Pons (tissue), 1 donor: ENCODE data around the gene MYLK3.

Experiments used
- DNase-seq: peaks from one replicate; pipeline ENCODE4 v3.0.0-alpha.2; 2016; ENCODE audit warnings: low spot score

Gene MYLK3

DNA sequence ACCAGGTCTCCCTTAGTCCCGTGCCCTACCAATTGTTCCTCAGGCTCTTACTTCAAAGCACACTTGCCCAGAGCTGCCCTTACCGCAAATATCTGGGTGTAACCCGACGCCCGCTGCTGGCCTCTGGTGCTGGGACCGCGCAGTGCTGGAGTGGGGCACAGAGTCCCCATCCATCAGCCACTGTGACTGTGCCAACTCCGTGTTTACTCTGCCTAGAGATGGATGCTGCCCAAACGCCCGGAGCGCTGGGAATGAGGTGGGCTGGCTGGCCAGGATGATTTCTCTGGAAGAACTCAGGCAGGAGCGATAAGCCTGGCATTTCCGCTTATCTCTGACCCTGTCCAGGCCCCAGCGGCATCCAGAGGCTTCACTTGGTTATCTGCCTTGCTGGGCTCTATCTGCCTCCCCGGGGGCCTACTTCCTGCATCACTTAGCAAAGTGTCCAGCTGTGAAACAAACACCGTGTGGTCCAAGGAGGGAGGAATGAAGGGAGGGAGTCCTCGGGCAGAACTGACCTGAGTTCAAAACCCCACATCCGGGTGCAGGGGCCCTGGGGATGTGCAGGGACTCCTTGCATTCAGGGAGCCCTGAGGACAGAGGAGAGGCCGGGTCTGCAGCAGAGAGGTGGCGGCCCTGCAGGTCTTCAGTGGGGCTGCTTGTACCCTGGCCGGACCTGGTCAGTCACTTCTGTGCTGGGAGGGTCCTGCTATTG is 9.4 kb upstream of the MYLK3 start:
- no peak for DNase-seq

DNA sequence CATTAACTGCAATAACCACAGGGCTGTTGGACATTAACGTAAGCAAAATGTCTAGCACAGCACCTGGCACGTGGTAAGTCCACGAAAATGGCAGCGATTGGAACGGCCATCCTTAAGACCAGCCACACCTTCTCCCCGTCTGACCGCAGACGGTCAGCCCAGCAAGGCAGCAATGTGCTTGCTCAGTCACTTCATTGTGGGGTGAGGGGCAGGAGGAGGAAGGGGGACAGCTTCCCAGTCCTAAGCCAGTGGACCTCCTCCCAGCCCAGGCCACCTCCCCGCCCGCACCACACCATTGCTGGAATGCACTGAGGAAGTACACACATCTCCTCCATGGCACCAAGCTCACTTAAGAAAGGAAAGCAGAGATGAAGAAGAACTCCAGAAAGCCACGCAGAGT is 8.6 kb upstream of the MYLK3 start:
- DNase-seq, result no peak

DNA sequence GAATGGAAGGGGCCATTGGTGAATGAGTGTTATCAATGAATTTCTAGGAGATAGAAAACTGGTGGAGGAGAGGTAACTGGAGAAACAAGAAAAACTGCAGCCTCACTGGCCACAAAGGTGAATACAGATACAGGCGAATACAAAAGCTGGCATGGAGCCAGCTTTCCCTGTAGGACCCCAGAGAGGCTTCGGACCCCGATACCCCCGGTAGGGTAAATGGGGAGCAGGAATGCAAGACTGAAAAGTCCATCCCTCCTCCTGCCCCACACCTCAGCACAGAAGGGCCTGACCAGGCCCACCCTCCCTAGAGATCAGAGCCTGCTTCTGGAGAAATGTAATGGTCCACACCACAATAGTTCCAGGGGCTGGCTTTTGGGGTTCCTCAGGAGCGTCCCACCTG is 4.9 kb upstream of the MYLK3 start:
- DNase-seq, result no peak

DNA sequence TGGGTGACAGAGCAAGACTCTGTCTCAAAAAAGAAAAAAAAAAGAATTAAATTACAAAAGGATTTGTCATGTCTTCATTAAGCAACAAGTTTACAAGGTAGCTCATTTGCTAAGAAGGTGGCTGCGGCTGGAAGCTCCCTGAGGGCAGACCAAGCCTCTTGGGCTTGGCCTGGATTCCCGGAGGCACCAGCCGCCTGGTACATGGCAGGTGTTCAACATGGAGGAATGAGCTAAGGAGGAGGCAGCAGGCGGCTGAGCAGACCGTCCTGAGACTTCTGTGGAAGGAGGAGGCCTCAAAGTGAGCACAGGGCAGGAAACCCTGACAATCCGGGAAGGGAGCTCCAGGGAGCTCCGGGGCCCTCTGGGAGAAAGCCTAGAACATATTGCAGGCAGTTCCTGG is 3.2 kb upstream of the MYLK3 start:
- no peak for DNase-seq

DNA sequence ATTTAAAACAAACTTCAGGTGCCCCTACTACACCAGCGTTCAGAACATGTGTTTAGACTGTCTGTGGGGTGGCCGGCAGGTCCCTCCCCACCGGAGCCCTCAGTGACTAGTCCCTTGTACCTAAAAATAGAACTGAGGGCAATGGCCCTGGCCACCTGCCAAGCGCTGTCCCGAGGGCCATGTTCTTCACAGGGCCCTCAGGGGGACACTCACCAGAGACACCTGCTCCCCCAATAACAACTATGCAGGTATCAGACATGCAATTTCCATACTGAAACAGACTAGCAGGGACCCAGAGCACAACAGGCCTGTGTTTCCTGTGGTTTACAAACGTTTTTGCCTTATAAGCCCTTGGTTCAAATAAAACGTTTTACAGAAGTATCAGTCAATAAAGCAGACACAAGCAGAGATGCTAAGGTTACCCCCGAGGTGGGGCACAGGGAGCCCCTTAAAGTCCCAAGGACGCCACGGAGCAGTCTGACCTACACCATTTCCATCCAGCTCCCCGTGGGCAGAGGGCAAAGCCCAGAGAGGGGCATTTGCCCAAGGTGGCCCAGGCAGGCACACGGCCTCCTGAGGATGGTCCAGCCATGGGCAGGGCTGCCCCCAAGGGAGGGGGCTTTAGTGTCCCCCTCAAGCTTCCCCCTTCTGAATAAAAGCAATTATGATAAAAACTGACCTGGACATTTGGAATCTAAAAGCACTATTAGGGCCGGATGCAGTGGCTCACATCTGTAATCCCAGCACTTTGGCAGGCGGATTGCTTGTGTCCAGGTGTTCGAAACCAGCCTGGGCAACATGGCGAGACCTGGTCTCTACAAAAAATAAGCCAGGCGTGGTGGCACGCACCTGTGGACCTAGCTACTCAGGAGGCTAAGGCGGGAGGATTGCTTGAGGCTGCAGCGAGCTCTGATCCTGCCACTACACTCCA is 896 bp upstream of the MYLK3 start:
- no peak for DNase-seq

DNA sequence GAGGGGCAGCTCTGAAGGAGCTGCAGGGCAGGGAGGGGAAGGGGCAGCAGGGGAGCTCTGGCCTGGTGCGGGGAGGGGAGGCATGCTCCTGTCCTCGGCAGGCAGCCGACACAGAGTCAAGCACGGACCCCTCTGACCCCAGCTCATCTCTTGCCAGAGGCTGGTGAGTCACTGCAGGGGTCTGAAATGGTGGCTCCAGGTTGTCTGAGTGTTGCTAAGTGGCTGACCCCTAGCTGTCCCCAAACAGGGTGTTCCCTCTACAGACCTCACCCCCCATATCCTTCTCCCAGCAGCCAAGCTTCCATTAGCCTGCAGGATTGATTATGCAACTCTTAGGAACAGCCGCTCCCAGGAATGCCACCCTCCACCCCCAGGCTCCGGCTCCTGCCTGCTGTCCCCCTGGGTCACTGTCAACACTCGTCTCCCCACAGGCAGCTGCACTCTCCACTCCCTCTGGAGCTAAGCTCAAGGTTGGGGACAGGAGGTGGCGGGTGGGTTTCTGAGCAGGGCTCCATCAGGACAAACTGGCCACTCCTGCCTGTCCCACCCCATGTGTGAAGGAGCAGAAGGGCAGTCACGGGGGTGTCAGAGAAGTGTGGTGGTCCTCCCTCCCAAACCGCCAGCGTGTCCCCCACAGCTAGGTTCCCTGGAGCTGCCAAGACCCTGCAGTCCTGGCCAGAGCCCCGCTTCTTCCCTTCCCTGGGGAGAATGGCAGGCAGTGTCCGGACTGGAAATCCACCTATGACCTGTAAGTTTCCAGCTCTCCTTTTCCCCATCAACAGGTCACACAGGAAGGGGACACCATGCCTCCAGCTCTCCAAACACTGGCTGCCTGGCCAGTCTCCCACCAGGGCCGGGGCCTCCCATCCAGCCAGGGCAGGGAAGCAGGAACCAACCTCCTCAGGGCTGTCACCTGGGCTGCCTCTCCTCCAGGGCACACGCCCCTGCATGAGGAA is 1.0 kb downstream of the MYLK3 start:
- DNase-seq, result no peak

DNA sequence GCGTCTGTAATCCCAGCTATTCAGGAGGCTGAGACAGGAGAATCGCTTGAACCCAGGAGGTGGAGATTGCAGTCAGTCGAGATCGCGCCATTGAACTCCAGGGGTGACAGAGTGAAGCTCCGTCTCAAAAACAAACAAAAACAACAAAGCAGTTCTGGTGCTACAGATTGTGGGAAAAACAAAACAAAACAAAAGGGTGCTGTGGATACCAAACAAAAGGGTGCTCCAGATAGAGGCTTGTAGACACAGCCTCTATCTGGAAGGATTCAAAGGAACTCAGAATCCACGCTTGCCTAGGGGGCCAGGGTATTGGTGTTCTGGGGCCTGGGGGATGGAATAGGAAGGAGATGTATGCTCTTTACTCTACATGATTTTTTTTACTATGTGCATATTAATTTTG is 2.5 kb downstream of the MYLK3 start:
- no peak for DNase-seq

DNA sequence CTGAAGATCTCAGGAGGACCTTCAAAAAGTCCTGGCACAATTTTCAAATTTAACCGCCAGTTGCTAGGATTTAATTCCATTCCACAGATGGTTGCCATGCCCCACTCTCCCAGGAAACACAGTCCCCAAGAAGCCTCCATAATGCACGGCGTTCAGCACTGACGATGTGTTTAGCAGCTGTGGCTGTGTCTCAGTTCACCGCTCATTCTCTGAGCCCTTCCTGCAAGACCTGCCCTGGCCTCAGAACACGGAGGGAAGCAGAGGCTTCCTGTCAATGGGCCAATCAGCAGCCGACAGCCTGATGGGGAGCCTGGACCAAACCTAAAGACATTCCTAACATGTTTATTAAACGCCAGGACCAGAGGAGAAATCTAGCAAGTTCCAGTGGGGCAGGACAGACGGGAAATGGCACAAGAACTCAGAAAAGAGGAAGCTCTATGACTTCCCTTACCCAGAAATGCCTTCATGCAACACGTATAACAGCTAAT is 4.9 kb downstream of the MYLK3 start:
- DNase-seq, result peak; percentile 61

DNA sequence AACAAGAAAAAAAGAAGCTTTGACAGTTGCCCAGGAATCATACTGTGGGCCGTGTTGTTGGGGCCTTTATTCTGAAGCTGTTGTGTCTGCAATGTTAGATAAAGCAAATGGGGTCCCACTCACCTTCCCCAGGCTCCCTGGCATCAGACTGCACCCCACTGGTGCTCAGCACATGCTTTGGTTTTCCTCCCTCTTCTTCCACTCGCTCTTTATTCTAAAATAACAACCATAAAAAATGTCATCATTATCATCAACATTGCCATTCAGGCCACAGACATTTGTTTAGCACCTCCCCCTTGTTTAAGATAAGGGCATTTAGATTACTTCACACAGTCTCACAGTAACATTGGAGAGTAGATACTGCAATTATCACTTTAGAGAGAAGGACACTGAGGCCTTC is 8.2 kb downstream of the MYLK3 start:
- DNase-seq, result no peak

DNA sequence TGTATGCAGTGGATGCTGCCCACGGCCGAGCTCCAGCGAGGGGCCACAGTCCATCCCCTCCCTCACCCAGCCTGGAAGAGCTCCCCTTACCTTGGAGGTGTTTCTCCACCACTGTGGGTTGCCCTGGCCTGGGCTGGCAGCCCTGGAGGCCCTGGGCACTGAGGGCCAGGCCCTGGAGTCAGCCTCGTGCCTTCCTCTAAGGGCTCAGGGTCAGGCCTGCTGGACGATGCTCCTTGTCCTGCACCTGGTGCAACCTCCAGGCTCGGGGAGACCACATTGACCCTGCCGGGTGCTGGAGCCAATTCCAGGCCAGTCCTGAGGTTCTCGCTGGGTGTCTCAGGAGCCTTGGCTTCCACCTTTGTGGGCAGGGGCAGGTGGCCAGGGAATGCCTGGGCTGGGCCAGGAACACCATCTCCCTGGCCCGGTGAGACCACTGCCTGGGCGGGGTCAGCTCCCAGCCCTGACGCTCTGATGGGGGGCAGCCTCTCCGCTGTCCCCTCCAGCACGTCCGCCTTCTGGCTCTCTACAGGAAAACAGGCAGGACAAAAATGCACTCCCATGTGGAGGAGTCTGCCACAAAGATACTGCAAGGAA is 10.4 kb downstream of the MYLK3 start:
- DNase-seq, result no peak

DNA sequence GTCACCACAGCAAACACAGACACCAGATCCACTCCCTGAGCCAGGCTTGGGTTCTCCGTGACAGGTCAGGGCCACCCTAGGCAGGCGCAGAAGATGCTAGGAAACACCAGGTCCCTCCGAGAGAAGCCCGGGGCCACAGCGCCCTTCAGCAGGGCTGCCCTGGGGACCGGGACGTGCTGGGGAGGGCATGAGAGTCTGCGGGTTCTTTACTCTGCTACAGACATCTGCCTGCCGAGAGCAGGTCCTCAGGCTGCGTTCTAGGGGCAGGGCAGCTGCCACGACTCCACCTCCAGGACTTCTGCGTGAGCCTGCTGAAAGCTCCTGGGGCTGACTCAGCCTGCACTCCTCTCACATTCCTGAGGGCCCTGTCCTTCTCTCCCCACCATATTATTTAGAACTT is 11.4 kb downstream of the MYLK3 start:
- no peak for DNase-seq

DNA sequence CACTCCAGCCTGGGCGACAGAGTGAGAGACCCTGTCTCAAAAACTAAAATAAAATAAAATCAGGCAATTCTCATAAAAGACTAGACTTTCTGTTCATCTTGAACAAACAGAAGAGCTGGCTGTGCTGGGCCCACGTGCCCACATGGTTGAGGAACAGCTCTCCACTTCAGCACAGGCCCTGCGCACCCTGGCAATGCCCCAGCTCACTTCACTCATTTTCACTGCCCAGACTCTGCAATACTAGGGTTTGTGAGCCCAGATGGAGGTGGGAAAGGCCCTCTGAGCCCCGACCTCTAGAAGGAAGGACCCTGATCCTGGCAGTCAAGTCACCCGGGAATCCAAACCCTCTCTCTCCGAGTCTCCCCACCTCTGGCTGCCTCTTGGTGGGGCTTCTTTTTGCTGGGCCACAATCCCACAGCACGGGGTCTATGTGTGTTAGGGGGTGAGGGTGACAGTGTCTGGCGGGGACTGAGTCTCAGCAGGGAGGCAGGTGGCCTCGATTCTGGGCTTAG is 14.8 kb downstream of the MYLK3 start:
- no peak for DNase-seq

DNA sequence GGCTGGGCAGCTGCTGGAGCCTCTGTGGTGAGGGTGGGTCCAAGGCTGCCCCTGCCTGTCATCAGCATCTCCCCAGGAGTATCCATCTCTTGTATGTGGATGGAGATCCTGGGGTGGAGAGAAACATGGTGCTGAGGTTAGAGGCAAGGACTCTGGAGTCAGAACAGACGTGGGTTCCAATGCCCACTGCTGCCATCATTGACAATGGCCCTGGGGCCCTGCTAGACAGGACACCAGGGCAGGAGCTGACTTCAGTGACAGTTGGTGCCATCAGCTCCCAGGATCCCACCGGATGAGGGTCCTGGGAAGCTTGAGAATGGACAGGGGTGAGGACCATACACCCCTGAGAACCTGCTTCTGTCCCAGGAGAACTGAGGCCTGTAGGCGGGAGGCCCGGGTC is 15.6 kb downstream of the MYLK3 start:
- DNase-seq, result no peak

DNA sequence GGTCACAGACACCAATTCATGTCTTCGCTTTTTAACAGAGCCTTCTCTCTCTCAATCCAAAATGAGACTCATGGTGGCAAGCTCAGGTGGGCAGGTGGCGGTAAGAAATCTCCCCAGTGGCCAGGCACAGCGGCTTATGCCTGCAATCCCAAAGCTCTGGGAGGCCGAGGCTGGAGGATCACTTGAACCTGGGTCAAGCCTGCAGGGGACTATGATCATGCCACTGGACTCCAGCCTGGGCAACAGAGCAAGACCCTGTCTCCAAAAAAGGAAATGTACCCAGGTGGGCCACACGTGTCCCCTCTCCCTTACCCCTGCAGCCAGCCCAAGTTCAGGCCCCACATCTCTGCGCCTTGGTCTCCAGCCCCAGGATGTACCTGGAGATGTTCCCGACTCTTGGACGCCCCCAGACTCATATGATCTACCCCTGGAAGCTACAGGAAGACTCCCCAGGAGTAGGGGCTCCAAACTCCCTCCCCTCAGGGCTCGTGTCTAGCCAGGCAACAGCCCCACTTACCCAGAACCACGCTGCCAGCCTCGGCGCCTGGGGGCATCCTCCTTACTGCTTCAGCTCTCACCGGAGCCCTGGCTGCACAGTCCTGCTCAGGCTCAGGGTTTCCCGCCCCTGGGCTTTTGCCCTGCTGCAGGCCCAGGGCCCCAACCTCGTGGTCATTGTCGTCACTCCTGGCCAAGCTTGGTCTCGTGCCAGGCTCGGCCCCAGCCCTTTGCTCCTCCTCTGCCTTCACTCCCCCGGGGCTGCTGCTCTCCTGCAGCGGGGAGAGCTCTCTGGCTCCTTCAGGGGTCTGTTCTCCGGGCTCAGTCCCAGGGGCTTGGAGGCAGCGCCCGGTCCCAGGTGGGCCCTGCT is 16.2 kb downstream of the MYLK3 start:
- no peak for DNase-seq

DNA sequence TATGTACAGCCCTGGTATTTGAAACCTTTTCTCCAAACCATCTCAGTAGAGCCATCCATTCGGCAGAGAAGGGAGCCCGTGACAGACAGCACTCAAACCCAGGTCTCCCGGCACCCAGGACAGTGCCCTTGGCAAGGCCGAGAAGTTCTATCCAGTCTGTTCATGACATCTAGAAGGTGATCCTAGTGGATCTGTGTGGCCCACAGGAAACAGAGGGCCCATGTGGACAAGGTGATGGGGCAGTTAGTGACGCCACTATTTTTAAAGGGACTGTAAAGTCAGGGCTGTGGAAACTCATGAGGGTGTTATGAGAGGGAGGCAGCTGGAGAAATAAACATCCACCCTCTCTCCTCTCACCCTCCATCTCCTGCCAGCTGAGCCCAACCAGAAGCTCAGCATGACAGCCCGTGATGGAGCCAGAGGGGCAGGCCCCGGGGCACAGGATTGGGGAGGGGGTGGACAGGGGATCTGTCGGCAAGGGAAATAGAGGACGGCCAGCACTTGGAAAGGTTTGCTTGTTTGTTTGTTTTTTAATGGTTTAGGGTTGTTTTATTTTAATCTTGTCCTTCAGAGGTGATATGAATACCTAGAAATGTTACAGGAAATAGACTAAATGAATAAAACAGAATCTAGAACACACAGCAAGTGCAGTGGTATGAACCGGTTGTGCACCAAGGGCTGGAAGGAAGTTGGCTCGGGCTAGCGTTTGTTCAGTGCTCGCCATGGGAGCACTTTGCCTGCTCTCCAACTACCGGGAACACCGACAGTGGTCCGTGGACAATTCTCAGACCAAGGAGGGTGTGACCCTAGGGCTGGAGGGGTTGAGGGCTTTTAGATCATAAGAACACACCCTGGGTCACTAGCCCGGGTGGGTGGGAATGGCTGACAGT is 17.1 kb downstream of the MYLK3 start:
- no peak for DNase-seq

DNA sequence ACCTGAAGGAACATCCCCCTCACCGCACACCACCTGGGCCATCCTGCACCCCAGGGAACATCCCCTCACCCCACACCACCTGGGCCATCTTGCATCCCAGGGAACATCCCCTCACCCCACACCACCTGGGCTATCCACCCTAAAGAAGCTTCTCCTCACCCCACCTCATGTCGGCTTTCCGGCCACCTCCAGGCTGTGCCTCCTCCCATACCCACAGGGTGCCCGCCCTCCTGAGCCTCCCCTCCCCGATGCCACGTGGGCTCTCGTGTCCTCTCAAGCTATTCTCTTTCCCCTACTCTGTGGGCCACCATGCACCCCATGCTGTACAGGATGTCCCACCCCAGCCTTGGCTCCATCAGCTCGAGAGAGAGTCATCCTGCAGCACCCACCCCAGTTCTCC is 18.0 kb downstream of the MYLK3 start:
- DNase-seq, result no peak

DNA sequence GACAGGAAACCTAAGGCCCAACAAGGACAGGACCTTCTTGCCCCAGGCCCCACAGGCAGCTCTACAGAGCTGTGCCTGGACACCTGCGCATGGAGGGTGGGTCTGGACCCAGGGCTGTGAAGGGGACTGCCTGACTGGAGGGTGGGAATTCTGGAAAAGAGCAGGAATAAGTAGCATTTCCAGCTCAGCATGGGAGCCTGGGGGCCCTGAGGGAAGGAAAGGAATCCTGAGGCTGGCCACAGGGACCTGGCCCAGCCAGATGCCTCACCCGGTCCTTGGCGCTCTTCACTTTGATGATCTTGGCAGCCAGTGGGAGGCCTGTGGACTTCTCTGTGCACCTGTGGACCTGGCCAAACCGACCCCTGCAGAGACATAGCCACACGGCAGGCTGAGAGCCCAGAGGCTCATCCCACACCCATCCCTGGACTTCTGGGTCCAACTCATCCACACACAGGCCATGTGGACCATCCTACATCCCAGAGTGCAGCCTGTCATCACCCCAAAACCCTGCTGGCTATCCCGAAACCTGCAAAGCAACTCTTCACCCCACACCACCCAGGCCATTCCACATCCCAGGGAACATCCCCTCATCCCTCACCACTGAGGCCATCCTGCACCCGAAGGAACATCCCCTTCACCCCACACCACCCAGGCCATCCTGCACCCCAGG is 18.7 kb downstream of the MYLK3 start:
- no peak for DNase-seq

DNA sequence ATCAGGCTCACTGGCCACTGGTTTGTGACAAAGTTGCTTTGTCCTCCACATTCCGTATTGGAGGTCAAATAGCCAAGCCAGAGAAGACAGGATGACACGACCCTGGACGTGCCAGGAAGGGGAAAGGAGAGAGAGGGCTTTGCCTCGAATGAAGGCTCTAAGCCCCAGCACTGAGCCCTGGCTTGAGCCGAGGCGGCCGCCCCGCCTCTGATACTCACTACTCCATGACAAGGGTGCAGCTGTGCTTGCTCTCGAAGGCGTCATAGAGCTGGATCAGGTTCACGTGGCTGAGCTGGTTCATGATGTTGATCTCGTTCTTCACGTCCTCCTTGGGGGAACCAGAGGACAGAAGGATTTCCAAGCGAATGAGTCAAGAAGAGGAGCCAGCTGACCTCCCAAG is 19.3 kb downstream of the MYLK3 start:
- no peak for DNase-seq

DNA sequence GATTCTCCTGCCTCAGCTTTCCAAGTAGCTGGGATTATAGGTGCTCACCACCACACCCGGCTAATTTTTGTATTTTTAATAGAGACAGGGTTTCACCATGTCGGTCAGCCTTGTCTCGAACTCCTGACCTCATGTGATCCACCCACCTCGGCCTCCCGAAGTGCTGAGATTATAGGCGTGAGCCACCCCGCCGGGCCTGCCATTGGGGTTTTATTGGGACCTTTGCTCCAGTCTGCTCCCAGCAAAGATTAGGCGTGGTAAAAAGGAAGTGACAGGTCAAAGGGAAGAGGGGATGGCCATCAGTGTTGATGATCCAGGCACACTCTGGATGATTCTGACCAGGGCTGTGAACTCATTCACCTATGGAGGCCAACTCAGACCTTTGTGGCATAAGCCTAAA is 20.5 kb downstream of the MYLK3 start:
- DNase-seq, result no peak
